OCI-LY3 (cell line): Measurements from ENCODE around the gene AIPL1.

Experiments used
- CTCF ChIP-seq: fragments of 200-600, 300-600 bp; sonication (generic); IDR thresholded peaks from 2 replicates; pipeline ENCODE4 v1.5.1; 2014; ENCODE audit warnings: antibody characterized with exemption, low read length, low read depth
- EZH2phosphoT487 ChIP-seq: fragments of 200-600 bp; shearing (Covaris generic); IDR thresholded peaks from 2 replicates; pipeline ENCODE4 v1.6.1; 2018; ENCODE audit warnings: antibody characterized with exemption, mixed run types, low read depth

- TF ChIP-seq CTCF, result no peak
- no peak for TF ChIP-seq EZH2phosphoT487
These were observed 46.5 kb downstream of the AIPL1 start for GRCh38 chr17:6388416-6388815.
